Amniotic epithelial cell (primary cell): ENCODE data around the gene DAPK2.
"Not testable (repeated sequence)": the region's sequence is repeated elsewhere in the genome, so short reads cannot be mapped to it uniquely, and the experiment has no call there.

Experiments
- DNase-seq: peaks from one replicate; pipeline ENCODE4 v3.0.0-alpha.2; 2010; ENCODE audit warnings: low read depth

The DAPK2 gene

DNA sequence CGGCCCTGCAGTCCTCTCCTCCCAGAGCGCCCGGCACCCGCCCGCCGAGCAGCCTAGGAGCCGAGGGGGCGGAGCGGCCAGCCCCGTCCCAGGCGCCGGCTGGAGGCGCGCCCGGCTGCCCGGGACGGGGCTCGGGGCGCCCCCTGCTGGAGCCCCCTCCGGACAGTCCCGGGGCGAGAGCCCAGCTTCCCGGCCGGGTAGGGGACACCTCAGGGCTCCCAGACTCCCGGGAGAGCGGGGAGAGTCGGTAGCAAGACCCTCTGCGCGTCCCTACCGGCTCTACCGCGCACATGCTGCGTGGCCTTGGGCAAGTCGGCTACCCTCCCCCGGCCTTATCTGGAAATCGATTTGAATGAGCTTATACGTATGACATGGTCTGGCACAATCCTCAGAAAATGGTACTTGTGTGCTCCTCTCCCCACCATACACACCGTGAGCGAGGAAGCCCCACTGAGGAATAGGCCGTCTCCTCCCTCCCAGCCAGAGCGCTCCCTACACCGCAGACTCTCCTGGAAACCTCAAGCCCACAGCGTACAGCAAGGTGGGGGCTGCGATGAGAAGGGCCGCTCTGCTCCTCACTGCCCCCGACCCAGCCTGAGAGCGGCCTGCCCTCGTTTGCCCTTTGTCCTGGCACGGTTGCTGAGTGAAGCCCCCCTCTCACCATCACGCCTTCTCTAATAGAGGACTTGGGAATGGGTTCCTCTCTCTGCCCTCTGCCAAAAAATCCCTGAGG is at the start of gene DAPK2:
DAPK2 (minus strand) TSS at position 65 of the 733 bp plus-strand sequence. CDS start 6,224 bp downstream, outside the sequence.
- DNase-seq: peak; percentile 22

DNA sequence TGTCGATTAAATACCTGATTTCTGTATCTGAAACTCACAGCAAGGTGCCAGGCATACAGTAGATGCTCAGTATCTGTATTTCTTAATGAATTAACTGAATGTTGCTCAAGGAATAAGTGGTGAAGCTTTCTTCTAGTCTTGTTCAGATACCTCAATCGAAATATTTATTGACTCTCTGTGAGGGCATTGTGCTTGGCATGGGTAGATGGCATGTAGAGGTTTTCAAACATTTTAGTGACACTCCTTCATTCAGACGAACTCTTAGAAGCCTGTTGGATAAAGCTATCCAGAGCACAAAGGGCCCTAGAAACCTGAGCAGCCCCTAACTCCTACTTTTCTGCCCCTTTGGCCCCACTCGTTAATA is 49.1 kb upstream of the DAPK2 start:
- no peak for DNase-seq

GRCh38 chr15:64093627-64094417 is 47.5 kb upstream of the DAPK2 start, which contains the start of gene CIAO2A:
Gene CIAO2A (minus strand): TSS chr15:64093838. CDS start chr15:64093768, 70 bp downstream.
- peak; percentile 99 for DNase-seq

GRCh38 chr15:64092864-64093626 is 46.8 kb upstream of the DAPK2 start:
- DNase-seq: peak; percentile 74

DNA sequence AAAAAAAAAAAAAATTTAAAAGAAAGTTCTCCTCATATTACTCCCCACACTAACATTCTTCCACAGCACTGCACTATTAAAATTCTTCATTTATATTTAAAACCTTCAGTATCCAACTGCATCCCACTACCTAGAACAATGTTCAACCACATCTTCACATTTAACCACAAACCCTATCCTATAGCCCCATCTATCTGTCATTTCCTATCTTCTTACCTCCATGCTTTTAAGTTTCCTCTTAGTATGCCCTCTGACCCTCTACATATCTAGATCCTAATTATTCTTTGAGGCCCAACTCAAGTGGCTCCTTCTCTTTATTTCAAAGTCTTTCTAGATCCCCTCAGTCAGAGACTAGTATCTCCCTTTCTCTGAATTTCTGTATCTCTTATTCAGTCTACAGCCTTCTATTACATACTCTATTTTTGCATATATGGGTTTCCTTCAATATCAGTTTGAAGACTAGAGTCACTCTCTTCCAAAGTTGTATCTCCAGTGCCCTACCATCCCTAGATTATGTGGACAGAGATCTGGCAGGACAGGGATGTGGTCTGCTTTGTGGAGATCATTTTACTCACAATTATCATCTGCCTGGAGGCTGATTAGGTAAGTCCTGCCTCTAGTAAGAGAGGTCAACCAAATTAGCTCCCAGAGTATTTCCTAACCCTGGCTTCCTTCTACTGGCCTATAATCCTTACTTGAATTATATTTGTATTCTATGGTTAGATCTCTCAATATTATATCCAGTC is 46.0 kb upstream of the DAPK2 start:
- DNase-seq: no peak

DNA sequence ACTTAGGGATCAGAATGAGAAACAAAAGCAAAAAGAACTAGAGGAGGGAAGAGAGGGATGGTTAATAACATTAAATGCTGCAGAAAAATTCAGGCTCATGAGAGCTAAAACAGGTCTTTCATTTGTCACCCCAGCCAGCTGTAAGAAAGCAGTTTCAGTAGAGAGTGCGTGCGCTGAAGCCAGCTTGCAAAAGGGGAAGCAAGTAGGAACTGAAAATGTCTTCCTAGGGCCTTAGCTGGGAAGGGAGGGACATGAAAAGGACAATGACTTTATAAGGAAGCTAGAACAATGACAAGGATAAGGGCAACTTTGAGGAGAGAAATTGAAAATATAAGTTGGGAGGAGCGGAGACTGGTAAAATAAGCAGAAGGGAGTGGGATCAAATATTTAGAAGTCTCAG is 44.2 kb upstream of the DAPK2 start:
- DNase-seq: no peak

DNA sequence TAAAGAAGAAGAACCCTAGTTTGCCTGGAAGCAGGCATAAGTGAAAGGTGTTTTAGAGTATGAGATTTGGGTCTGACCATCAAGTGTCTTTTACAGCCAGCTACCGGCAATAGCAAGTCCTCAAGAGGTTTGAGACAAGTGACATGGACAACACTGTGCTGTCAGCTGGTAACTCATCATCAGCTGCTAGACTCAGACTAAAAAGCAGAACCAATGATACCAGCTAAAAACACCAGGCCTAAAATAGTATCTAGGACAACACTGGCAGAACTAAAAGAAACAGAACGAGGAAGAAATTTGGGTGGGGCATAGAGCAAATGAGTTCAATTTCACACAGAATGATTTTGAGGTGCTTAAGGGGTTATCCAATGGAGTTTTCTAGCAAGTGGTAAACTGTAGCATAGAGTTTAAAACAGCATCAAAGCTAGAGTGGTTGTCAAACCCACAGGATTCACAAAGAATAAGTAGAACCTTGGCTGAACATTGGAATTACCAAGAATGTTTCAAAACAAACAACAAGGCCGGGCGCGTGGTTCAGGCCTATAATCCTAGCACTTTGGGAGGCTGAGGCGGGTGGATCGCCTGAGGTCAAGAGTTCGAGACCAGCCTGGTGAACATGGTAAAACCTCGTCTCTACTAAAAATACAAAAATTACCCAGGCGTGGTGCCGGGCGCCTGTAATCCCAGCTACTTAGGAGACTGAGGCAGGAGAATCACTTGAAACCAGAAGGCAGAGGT is 43.4 kb upstream of the DAPK2 start:
- DNase-seq: no peak

GRCh38 chr15:64082757-64083156 is 36.5 kb upstream of the DAPK2 start:
- no peak for DNase-seq

- not testable (repeated sequence) for DNase-seq
Observed at GRCh38 chr15:64073496-64073895, 27.2 kb upstream of the DAPK2 start.

- DNase-seq: no peak
Observed at GRCh38 chr15:64072812-64073211, 26.5 kb upstream of the DAPK2 start.

DNA sequence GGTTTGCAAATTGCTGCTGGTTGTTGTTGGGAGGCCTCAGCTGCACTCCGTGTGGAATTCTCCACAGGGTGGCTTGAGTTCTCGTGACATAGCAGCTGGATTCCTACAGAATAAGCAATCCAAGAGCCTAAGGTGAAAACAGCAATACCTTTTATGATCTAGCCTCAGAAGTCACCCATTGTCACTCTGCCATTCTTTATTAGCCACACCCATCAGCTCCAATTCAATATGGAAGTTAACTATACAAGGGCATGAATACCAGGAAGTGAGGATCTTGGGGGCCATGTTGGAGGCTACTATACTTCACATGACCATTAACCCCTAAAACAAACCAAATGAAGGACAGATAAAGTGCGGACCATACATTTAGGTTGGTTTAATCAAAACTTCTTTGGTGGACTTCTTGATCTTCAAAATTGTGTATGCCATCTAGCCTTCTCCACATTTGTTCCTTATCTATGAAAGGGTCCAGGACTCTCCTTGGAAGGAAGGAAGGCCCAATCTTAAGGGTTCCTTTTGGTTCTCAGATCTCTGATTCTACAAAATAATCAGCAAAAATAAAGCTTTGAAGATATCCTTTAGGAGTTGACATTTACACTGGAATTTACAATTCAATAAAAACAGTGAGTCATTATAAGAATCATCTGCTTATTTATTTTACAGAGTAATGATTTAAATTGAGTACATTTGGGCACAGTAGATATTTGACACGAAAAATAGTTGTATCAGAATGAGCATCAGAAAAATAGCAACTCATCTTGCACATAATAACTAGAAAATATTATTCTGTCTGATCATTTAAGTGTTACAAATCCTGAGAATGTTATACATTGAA is 25.9 kb upstream of the DAPK2 start:
- no peak for DNase-seq

GRCh38 chr15:64070965-64071851 is 24.9 kb upstream of the DAPK2 start:
- peak; percentile 88 for DNase-seq

- peak; percentile 78 for DNase-seq
Observed at GRCh38 chr15:64070106-64070505, 23.8 kb upstream of the DAPK2 start.

- no peak for DNase-seq
Observed at GRCh38 chr15:64068133-64068532, 21.8 kb upstream of the DAPK2 start.

DNA sequence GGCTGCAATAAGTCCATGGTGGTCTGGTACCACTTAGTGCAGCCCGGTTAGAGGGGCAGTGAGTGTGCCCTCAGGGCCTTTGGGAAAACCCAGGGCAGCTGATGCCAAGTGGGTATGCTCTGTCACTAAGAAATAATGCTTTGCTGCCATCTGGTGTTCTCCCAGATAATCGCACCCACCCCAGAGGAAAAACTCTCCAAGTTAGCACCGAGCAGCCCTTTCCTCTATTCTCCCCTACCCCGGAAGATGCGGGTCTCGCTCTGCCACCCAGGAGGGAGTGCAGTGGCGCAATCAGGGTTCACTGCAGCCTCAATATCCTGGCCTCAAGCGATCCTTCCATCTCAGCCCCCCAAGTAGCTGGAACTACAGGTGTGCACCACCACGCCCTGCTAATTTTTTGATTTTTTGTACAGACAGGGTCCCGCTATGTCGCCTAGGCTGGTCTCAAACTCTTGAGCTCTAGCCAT is 21.3 kb upstream of the DAPK2 start:
- peak; percentile 45 for DNase-seq

GRCh38 chr15:64066451-64066850 is 20.2 kb upstream of the DAPK2 start:
- peak; percentile 15 for DNase-seq

- DNase-seq: no peak
Observed at GRCh38 chr15:64060716-64061115, 14.4 kb upstream of the DAPK2 start.

- not testable (repeated sequence) for DNase-seq
Observed at GRCh38 chr15:64059104-64059503, 12.8 kb upstream of the DAPK2 start.

- DNase-seq: no peak
Observed at GRCh38 chr15:64058279-64058678, 12.0 kb upstream of the DAPK2 start.
